GM18873 (cell line): ENCODE results near the gene PAQR5.

Source experiments
- ATAC-seq: cut with Tn5 transposase; IDR thresholded peaks from one replicate; pipeline ENCODE4 v1.9.1; 2021; ENCODE audit warnings: mild to moderate bottlenecking, moderate library complexity, moderate number of reproducible peaks; ENCODE audit not compliant: unreplicated experiment, low FRiP score

Gene PAQR5

GRCh38 chr15:69386284-69386683 is 87.6 kb downstream of the PAQR5 start:
- ATAC-seq: no peak

DNA sequence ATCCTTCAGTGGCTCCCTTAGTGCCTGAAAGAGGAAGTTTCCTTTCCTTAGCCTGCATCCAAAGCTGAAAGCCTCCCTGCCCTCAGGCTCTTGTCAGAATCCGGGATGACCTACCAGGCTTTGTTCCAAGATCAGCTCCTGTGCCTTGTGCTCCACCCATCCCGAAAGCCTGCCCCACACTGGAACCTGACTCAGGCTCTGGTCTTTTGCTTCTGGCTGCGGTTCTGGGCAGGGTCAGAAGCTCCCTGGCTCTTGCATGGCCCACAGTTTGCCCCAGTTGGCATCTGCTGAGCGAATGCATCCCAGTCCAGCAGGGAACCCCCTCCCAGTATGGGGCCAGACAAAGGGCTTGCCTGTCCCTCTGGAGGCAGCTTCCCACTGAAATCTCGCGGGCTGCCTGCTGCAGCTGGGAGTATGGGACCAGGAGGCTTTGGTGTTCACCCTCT is 89.6 kb downstream of the PAQR5 start:
- ATAC-seq: no peak

- no peak for ATAC-seq
Observed at GRCh38 chr15:69389426-69389825, 90.7 kb downstream of the PAQR5 start.

GRCh38 chr15:69390575-69390974 is 91.9 kb downstream of the PAQR5 start:
- ATAC-seq: no peak

DNA sequence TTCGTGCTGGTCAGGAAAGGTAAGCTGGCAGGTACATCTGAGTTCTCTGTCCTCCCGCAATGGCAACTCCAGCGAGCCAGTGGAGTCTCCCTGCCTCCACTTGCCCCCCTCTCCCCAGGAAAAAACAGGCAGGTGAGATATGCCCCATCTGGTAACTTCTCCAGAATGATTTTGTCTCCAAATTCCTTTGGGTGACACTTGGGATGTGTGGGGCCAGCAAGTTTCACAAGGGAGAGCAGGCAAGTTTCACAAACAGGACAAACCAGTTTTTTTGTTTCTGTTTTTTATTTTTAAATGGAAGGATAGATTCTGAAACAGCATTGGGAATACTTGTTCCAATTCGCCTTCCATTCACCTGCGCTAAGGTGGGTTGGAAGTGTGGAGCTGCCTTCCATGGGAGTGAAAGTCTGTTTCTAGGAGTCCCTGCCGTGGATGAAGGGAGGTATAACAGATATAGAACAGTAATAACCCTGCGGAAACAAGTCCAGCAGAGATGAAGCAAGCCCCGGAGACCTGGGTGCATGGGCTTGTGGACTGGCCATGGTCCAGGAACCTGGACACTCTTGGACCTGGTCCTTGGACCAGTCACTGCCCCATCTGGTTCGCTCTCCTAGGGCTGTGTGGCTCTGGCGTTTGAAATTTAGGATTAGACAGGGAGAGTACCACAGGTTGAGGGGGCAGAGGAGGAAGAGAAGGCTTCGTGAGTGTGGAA is 92.5 kb downstream of the PAQR5 start:
- ATAC-seq: no peak

- no peak for ATAC-seq
Observed at GRCh38 chr15:69392352-69392751, 93.6 kb downstream of the PAQR5 start.

- ATAC-seq: no peak
Observed at GRCh38 chr15:69393831-69394491, 95.2 kb downstream of the PAQR5 start.

- no peak for ATAC-seq
Observed at GRCh38 chr15:69394556-69395282, 96.0 kb downstream of the PAQR5 start.

- no peak for ATAC-seq
Observed at GRCh38 chr15:69395460-69395859, 96.7 kb downstream of the PAQR5 start.

GRCh38 chr15:69395991-69396390 is 97.3 kb downstream of the PAQR5 start:
- no peak for ATAC-seq

- ATAC-seq: no peak
Observed at GRCh38 chr15:69398491-69398891, 99.8 kb downstream of the PAQR5 start.

GRCh38 chr15:69400850-69401249 is 102.1 kb downstream of the PAQR5 start:
- no peak for ATAC-seq

DNA sequence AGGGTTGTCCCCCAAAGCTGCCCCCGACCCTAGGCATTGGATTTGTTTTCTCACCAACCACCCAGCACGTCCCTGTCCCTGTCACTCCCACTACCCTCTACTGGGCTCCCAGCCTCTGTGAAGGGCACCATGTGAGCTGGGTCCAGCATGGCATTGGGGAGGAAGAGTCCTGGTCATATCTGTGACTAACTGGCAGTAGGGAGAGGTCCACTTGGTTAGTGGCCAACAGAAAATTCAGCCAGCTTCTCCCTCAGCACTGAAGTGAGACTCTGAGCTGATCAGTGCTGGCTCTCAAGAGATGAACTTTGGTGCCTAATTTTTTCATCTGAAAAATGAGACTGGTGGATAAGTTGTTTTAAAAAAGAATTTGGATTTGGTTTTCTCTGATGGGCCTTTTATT is 104.1 kb downstream of the PAQR5 start:
- no peak for ATAC-seq

- no peak for ATAC-seq
Observed at GRCh38 chr15:69403594-69403993, 104.9 kb downstream of the PAQR5 start.

GRCh38 chr15:69405110-69405509 is 106.4 kb downstream of the PAQR5 start:
- ATAC-seq: no peak

- no peak for ATAC-seq
Observed at GRCh38 chr15:69407719-69408400, 109.1 kb downstream of the PAQR5 start.

DNA sequence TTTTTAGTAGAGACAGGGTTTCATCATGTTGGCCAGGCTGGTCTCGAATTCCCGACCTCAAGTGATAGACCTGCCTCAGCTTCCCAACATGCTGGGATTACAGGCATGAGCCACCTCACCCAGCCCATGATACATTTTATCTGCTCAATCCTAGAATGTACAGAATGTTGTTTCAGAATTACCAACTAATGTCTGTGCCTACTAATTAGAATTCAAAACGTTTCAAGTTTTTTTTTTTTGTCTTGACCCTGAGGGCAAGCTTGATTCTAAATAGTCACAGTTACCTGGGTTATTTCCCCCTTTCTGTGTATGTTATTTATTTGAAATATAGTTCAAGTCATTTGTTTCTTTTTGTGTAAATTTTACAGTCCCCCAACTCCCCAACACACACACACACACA is 110.1 kb downstream of the PAQR5 start:
- ATAC-seq: no peak

DNA sequence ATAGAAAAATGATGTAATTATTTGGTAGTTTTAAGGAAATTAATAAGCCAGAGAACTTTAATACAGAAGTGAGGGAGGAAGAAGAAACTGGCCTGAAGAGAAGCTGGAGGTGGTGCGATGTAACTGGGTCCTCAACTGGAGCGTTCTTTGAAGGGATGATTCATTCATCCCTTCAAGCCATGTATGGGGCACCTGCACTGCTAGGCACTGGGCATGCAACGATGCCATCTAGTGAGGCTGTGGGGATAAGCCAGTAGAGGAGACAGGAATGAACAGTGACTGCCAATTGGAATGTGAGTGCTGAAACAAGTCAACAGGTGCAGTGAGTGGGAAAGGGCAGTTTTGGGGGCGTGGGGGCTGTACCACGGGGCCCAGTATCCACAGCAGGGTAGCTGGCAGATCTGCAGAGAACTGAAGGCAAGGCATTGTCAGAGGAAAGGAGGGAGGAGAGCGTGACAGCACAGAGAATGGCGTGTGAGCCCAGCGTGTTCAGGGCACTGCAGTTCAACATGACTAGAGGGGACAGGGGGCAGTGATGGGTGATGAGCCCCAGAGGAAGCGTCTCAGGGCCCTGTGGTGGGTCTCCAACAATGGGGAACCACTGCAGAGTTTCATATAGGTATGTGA is 111.6 kb downstream of the PAQR5 start:
- no peak for ATAC-seq

GRCh38 chr15:69412274-69412673 is 113.6 kb downstream of the PAQR5 start:
- no peak for ATAC-seq

GRCh38 chr15:69412701-69413100 is 114.0 kb downstream of the PAQR5 start:
- ATAC-seq: no peak
